Cardiac septum (tissue), 1 donor: ENCODE results near the gene GRM4. TPM values are rescaled to one million over a fixed set of nuclear protein-coding genes. Genes with fewer than 3 reads are reported as not detected.

ENCODE experiments used
- DNase-seq: peaks from one replicate; pipeline ENCODE4 v3.0.0-alpha.2; 2020; ENCODE audit warnings: low spot score
- intact Hi-C: fragments of 100-400 bp; cut with DNase I; formaldehyde crosslinking; loops from one replicate; pipeline ENCODE4 v1.14.0; 2022
- total RNA-seq: library from RNA; stranded (reverse); fragmentation: NEBNext Ultra II Directional; extraction: Animal tissue kit (Norgen Biotek cat#: 25700); gene quantifications from one replicate; pipeline ENCODE4 v1.2.1, GENCODE V29; 2021
- donor health status: DM: no; HTN: no; CAD: no.

The GRM4 gene
- total RNA-seq, 1 donor from 2014 or later: not detected

DNA sequence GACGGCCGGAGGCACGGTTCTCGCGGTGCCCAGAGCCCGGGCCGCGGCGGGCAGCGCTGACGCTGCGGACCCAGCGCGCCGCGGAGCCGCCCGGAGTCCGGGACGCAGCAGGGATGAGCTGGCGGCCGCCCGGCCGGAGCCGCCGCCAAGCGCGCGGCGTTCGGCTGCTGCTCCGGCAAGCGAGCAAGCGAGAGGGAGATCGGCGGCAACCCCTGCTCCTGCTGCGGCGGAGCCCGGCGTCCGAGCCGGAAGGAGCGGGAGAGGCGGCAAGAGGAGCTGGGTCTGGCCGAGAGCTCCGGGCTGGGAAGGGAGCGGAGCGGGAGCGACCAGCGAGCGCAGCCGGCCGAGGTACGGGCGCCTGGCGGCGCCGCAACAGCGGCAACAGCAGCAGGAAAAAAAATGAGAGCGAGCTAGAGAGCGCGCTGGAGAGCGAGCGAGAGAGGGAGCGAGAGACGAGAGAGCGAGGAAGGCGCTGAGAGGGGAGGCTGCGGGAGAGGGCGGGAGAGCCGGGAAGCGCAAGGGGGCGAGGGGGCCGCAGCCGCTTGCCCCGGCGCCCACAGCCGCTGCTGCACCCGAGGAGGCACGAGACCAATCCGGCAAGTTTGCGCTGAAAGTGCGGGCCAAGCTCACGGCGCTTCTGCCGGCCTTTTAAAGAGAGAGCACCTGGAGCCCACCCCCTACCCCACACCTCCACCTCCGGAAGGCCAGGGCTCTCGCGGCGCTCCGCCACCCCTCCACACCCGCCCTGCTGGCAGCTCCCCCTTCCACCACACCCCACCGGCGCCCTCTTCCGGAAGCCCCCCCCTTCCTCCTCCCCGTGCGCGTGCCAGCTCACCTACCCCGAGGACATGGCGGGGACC lies 496 bp downstream of the GRM4 start:
- intact Hi-C loops: no loop called here
- no peak for DNase-seq

DNA sequence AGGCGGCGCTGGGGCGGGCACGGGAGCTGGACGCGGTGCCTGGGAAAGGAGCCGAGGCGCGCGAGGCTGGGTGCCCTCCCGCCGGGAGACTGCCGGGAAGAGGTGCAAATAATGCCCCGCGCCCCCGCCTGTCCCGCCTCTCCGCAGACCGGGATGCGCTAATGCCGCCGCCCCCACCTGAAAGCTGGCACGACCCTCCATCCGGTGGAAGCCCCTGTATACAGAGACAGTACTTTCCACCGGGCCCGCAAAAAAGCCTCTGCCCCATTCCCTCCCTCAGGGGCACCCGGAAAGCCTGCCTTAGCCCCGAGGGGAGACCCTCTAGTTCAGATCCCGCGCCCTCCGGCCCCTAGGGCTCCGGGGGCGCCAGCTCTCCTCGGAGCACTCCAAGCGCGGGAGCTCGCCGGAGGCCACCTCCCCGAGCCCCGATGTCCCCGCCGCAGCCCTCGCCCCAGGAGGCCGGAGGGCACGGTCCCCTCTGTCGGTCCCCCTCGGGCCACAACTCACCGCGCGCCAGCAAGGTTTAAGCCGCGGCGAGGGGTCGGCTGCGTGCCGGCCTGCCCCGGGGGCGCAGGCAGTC lies 1.2 kb downstream of the GRM4 start:
- intact Hi-C loops: no loop called here
- DNase-seq: no peak

GRCh38 chr6:34143884-34144580 lies 1.9 kb downstream of the GRM4 start:
- DNase-seq: no peak

GRCh38 chr6:34143196-34143883 lies 2.5 kb downstream of the GRM4 start:
- DNase-seq: no peak
- intact Hi-C loops: no loop called here

More at GRCh38 chr6:34143884-34144580, 1.9 kb downstream of the GRM4 start:
- intact Hi-C loops: no loop called here

DNA sequence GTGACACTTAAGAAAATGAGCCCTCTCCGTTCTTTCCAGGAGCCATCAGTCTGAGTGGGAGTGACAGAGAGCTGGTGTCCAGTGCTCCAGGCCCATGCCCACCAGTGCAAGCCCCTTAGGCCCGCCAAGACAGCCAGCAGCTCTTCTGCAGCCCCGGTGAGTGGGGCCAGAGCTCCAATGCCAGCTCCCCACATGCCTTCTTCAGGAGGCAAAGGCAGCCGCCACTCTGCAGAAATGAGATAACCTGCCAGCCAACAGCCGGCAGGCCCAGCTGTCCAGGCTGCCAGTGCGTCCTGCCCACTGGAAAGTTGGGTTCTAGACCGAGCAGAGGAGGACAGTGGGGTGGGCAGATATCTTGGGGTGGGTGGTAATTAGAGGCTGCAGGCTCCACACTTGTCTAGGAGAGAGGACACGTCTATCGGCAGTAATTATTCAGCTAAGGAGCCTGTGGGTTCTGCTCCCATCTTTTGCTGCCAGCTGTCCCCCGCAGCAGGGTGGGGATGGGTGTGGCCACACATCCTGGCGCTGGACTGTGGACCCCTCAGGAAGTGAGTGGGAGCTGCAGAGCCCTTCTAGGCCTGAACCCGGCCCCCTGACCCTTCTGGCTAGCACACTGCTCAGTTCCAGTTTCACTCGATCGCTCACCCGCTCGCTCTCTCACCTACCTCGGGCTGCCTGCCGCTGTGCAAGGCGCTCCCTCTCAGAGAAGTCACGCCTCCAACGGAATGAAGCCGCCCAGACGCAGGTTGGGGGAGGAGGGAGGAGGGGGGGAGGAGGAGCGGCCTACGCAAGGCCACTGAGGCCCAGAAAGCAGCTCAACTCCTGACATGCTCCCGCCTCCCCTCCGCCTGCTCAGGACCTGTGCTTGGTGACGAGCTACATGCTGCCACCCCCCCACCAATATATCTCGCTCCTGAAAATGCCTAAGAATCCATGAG lies 3.6 kb downstream of the GRM4 start:
- no peak for DNase-seq
- intact Hi-C loops: no loop called here

- DNase-seq: no peak
- intact Hi-C loops: no loop called here
These were observed 5.8 kb downstream of the GRM4 start for GRCh38 chr6:34140075-34140474.

DNA sequence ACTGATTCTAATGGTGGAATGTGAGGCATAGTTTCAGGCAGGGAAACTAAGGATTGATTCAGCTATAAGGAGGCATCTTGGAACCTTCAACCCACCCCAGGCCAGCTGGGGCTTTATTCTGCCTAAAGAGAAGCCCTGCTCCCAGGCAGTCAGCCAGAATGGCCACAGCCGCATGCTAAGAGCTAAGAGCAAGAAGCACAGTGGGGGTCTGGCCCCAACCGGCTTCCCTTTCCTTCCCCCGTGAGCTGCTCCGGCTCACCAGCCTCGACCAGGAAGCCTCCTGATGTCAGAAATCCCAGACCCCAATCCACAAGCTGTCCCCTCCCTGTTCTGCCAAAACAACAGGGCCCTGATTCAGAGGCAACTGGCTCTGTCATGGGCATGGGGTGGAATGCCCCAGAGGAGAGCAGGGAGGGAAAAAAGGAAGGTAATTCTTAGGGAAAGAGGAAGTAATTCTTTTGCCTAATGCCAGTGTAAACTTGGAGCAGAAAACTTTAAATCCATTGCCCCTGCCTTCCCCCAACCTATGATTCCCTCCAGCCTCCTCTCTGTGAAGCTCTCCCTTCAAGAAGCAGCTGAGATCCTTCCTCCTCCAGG lies 6.9 kb downstream of the GRM4 start:
- no peak for DNase-seq
- intact Hi-C loops: no loop called here

DNA sequence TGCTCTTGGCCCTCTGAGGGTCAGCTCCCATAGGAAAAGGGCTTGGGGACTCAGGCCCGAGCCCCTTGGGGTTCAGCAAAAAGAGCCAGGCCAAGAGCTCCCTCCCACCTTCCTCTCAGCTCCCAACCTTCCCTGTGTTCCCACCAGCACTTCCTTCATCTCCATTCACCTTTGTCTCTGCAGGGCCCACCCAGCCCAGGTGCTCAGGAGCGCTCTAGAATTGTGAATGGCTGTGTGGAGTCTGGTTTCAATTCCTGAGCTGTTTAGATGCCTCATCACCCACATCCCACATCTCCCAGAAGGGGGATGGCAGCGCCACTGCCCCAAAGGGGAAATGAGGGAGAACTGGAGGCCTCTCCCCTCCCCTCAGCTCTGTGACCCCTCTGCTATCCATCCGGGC lies 7.7 kb downstream of the GRM4 start:
- intact Hi-C loops: no loop called here

GRCh38 chr6:34135541-34135940 lies 10.3 kb downstream of the GRM4 start:
- intact Hi-C loops: no loop called here
- DNase-seq: no peak

More for the DNA sequence above, 7.7 kb downstream of the GRM4 start:
- DNase-seq: no peak

DNA sequence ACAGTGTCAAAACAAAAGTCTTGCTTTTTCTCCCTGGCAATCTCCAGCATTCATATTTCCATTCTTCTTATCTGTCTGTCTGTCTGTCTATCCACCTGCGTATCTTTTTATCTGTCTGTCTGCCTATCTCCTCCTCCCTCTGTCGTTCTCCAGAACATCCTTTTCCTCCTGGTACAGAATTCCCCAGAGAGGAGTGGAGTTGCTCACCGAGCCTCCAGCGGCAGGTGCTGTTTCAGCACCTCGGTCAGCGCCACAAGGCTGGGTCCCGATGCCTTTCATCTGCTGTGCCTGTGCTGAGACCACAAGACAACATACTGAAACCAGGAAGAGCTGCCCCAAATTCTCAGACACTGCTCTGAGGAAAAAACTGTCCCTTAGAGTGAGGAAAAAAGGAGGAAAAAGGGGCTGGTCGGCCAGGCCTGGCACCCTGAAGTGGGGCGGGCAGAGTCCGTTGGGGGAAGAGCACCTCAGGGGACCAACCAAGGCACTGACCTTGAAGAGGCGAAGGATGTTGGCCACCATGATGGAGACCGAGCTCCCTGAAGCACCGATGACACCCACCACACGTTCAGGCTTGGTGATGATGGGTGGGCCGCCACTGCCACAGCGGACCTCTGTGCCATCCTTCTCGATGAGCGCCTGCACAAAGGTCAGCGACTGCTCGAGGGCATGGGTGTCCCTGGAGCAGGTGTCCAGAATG lies 13.3 kb downstream of the GRM4 start:
- intact Hi-C loops: no loop called here
- no peak for DNase-seq

DNA sequence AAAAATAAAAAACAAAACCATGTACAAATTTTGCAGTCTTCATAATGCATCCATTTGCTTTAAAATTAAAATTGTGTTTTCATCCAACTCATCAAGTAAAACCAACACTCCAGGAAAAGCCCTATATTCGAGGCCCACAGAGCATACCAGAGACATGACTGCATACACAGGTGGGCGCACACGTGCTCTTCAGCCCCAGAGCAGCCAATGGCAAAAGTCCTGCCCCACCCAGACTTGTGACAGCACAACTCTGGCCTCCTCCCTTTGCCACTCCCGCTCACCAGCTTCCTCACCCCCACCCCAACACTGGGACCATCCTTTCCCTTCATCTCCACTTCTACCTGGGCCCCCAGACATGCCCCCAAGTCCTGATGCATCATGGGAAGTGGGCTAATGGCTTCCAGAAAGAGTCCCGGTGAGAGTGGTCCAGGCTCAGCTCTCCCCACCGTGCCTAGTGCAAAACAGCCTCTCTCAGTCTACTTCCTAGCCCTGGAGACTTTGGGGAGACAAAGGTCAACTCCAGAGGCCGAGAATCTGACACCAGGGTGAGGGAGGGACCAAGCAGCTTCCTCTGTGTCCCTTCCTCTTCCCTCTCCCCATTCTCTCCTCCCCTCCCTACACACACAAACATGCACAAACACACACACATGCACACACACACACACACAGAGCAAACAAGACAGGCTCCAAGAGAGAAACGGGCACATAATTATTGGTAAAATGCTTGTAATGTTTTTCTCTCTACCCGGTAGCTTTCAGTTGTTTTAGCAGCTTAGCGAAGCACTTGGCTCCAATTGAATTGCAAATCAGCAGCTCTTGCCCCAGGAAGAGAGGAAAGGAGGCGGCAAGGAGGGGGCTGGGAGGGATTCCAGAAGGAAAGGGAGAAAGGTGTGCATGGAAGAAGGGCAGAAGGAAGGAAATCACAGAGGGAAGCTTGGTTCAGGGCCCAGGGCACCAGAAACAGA lies 14.3 kb downstream of the GRM4 start:
- intact Hi-C loops: no loop called here
- no peak for DNase-seq

- no peak for DNase-seq
- intact Hi-C loops: no loop called here
These were observed 15.0 kb downstream of the GRM4 start for GRCh38 chr6:34130862-34131261.

- DNase-seq: no peak
- intact Hi-C loops: no loop called here
These were observed 16.1 kb downstream of the GRM4 start for GRCh38 chr6:34129753-34130152.

DNA sequence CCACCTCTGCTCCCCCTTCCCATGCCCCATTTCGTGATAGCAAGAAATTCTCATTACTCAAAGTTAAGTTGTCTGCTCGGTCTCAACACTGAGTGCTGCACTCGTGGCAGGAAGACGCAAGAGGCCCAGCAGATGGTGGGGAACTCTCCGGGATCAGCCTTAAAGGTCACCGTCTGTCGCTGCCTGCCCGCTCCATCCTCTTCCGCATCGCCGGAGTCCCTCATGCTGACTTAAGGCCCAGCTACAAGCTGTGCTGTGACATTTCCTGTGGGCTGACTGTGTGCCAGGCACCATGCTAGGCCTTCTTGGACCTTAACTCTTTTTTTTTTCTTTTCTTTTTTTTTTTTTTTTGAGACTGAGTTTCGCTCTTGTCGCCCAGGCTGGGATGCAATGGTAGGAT lies 17.8 kb downstream of the GRM4 start:
- intact Hi-C loops: no loop called here

DNA sequence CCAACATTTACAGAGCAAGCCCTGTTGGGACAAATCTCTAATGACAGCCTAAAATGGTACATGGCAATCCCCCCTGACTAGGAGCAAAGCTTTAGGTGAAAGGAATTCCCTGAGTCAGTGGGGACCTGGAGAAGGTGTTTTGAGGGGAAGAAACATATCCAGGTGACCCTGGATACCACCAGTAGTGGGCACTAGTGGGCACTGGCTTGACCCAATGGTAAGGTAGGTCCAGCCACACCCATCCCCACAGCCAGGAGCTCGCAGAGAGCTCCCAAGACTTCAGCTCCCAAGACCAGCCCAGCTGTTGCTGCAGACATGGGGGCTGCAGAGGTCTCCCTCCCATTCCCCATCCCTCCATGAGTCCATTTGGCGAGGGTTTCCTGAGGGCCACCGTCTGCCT lies 19.5 kb downstream of the GRM4 start:
- intact Hi-C loops: no loop called here
- no peak for DNase-seq

More for the DNA sequence above, 17.8 kb downstream of the GRM4 start:
- DNase-seq: no peak

DNA sequence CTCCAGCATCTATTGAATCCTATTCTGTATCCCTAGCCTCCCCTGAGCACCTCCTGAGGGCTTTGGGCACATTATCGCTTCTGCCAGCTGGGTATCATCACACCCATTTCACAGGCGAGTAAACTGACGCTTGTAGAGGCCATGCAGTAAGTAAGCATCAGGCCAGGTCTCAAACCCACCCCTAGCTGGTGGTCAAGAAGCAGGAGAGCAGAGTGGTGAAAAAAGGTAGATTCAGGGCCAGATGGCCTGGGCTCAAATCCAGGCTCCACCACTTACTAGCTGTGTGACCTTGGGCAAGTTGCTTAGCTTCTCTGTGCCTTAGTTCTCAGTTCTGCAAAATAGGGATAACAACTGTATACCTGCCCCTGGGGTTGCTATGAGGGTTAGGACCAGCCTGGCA lies 19.9 kb downstream of the GRM4 start:
- intact Hi-C loops: no loop called here
- no peak for DNase-seq
